GM21381 (cell line): Measurements from ENCODE around the gene ZNF384.

Experiments
- ATAC-seq: cut with Tn5 transposase; IDR thresholded peaks from one replicate; pipeline ENCODE4 v1.9.1; 2021; ENCODE audit warnings: mild to moderate bottlenecking, moderate library complexity; ENCODE audit not compliant: unreplicated experiment

The ZNF384 gene

GRCh38 chr12:6626654-6627283 lies 62.4 kb downstream of the ZNF384 start:
- ATAC-seq = no peak

- ATAC-seq = no peak
Observed at GRCh38 chr12:6620885-6621274, 68.3 kb downstream of the ZNF384 start.

GRCh38 chr12:6620137-6620884 lies 68.9 kb downstream of the ZNF384 start:
- no peak for ATAC-seq

GRCh38 chr12:6618483-6619225 lies 70.5 kb downstream of the ZNF384 start:
- ATAC-seq = no peak
